ENCODE measurements around the gene ARPC1A. TPM values are rescaled to one million over a fixed set of nuclear protein-coding genes. Genes with fewer than 3 reads are reported as not detected.

Gene ARPC1A
- total RNA-seq, 1 donor from 2014 or later = 127 TPM

GRCh38 chr7:99387912-99388311 lies 62.2 kb downstream of the ARPC1A start:
- no peak for DNase-seq (ENCODE audit: low spot score)

GRCh38 chr7:99389772-99390171 lies 64.1 kb downstream of the ARPC1A start:
- DNase-seq (ENCODE audit: low spot score) = no peak

GRCh38 chr7:99390941-99391602 lies 65.4 kb downstream of the ARPC1A start:
- DNase-seq (ENCODE audit: low spot score) = no peak

GRCh38 chr7:99392046-99392445 lies 66.3 kb downstream of the ARPC1A start:
- no peak for DNase-seq (ENCODE audit: low spot score)

- DNase-seq (ENCODE audit: low spot score) = peak; percentile 82
Observed at GRCh38 chr7:99392659-99393354, 67.1 kb downstream of the ARPC1A start.

- DNase-seq (ENCODE audit: low spot score) = no peak
Observed at GRCh38 chr7:99393355-99394187, 67.9 kb downstream of the ARPC1A start.

- no peak for DNase-seq (ENCODE audit: low spot score)
Observed at GRCh38 chr7:99394188-99394502, 68.4 kb downstream of the ARPC1A start.

GRCh38 chr7:99395616-99396327 lies 70.1 kb downstream of the ARPC1A start:
- DNase-seq (ENCODE audit: low spot score) = no peak

GRCh38 chr7:99396418-99397296 lies 71.0 kb downstream of the ARPC1A start:
- DNase-seq (ENCODE audit: low spot score) = no peak

- no peak for DNase-seq (ENCODE audit: low spot score)
Observed at GRCh38 chr7:99397297-99397983, 71.7 kb downstream of the ARPC1A start.

- no peak for DNase-seq (ENCODE audit: low spot score)
Observed at GRCh38 chr7:99398891-99399445, 73.3 kb downstream of the ARPC1A start.

- DNase-seq (ENCODE audit: low spot score) = no peak
Observed at GRCh38 chr7:99399597-99399996, 73.9 kb downstream of the ARPC1A start.

- DNase-seq (ENCODE audit: low spot score) = no peak
Observed at GRCh38 chr7:99402854-99403253, 77.2 kb downstream of the ARPC1A start.

- DNase-seq (ENCODE audit: low spot score) = no peak
Observed at GRCh38 chr7:99403764-99404163, 78.1 kb downstream of the ARPC1A start.

- DNase-seq (ENCODE audit: low spot score) = no peak
Observed at GRCh38 chr7:99404235-99404976, 78.7 kb downstream of the ARPC1A start.

- no peak for DNase-seq (ENCODE audit: low spot score)
Observed at GRCh38 chr7:99404977-99405320, 79.3 kb downstream of the ARPC1A start.

GRCh38 chr7:99406557-99406956 lies 80.9 kb downstream of the ARPC1A start:
- DNase-seq (ENCODE audit: low spot score) = no peak

GRCh38 chr7:99407872-99408378 lies 82.2 kb downstream of the ARPC1A start:
- no peak for DNase-seq (ENCODE audit: low spot score)

Measured in ureter (tissue), 1 donor.